Astrocyte of the spinal cord (primary cell): ENCODE results near the gene YTHDF1.

Experiments
- DNase-seq: peaks from one replicate; pipeline ENCODE4 v3.0.0; 2011; ENCODE audit warnings: low read depth, low spot score
- H3K4me3 ChIP-seq: 2 replicates; pipeline ENCODE4 v1.5.1; 2011; ENCODE audit warnings: low read depth, mild to moderate bottlenecking, low read length, moderate library complexity
- CTCF ChIP-seq: IDR thresholded peaks from 2 replicates; pipeline ENCODE4 v1.5.1; 2012; ENCODE audit warnings: low read depth, mild to moderate bottlenecking, low read length, inconsistent platforms
- in situ Hi-C: cut with HindIII; loops from 2 replicates; pipeline ENCODE4 v1.10.0; 2017; ENCODE audit warnings: low sequenced_read_pairs

Gene YTHDF1

GRCh38 chr20:63260521-63260920 is 44.6 kb upstream of the YTHDF1 start:
- H3K4me3 ChIP-seq, result no peak overlapping the region
- DNase-seq, result no peak
- no peak for TF ChIP-seq CTCF
- in situ Hi-C loops, result no loop called here

- in situ Hi-C loops, result no loop called here
- no peak overlapping the region for H3K4me3 ChIP-seq
- no peak for DNase-seq
- no peak for TF ChIP-seq CTCF
Measured at GRCh38 chr20:63259734-63260460, 44.0 kb upstream of the YTHDF1 start.

- in situ Hi-C loops, result no loop called here
- no peak overlapping the region for H3K4me3 ChIP-seq
- no peak for DNase-seq
- TF ChIP-seq CTCF, result no peak
Measured at GRCh38 chr20:63258781-63259180, 42.9 kb upstream of the YTHDF1 start.

- in situ Hi-C loops, result no loop called here
- no peak for DNase-seq
- no peak for TF ChIP-seq CTCF
- H3K4me3 ChIP-seq, result no peak overlapping the region
Measured at GRCh38 chr20:63257629-63258028, 41.7 kb upstream of the YTHDF1 start.

- H3K4me3 ChIP-seq, result no peak overlapping the region
- in situ Hi-C loops, result no loop called here
- DNase-seq, result no peak
- TF ChIP-seq CTCF, result no peak
Measured at GRCh38 chr20:63256954-63257353, 41.0 kb upstream of the YTHDF1 start.

- no peak for DNase-seq
- H3K4me3 ChIP-seq, result no peak overlapping the region
- in situ Hi-C loops, result no loop called here
- TF ChIP-seq CTCF, result no peak
Measured at GRCh38 chr20:63255931-63256704, 40.2 kb upstream of the YTHDF1 start.
